Left ventricle myocardium inferior (tissue), 1 donor: Measurements from ENCODE around the gene METRN. TPM values are rescaled to one million over a fixed set of nuclear protein-coding genes. Genes with fewer than 3 reads are reported as not detected.

Experiments
- DNase-seq: peaks from one replicate; pipeline ENCODE4 v3.0.0-alpha.2; 2020
- H3K27ac ChIP-seq: fragments of 200-600 bp; replicated peaks from 2 replicates; pipeline ENCODE4 v1.8.0; 2021
- H3K27me3 ChIP-seq: fragments of 200-600 bp; 2 replicates; pipeline ENCODE4 v1.8.0; 2021; ENCODE audit warnings: low read depth
- H3K36me3 ChIP-seq: fragments of 200-600 bp; 2 replicates; pipeline ENCODE4 v1.8.0; 2021
- H3K4me1 ChIP-seq: fragments of 200-600 bp; 2 replicates; pipeline ENCODE4 v1.8.0; 2021
- H3K4me3 ChIP-seq: fragments of 200-600 bp; 2 replicates; pipeline ENCODE4 v1.8.0; 2021; ENCODE audit warnings: mild to moderate bottlenecking, moderate library complexity
- H3K9me3 ChIP-seq: fragments of 200-600 bp; replicated peaks from 2 replicates; pipeline ENCODE4 v1.8.0; 2021
- intact Hi-C: fragments of 100-400 bp; cut with micrococcal nuclease; formaldehyde crosslinking; loops from one replicate; pipeline ENCODE4 v1.11.0; 2022
- total RNA-seq: library from RNA; stranded (reverse); fragmentation: NEBNext Ultra II Directional; extraction: Animal tissue kit (Norgen Biotek cat#: 25700); gene quantifications from one replicate; pipeline ENCODE4 v1.2.1, GENCODE V29; 2021
- TF ChIP-seq, protein P1 (sequence below): fragments of 200-600 bp; IDR thresholded peaks from 2 replicates; pipeline ENCODE4 v1.8.0; 2021; ENCODE audit warnings: antibody characterized with exemption, mild to moderate bottlenecking, borderline replicate concordance
- donor health status: DM: no; HTN: yes; CAD: no; lungs with severe emphysema.

METRN gene
- total RNA-seq, 1 donor from 2014 or later = 62.5 TPM

DNA sequence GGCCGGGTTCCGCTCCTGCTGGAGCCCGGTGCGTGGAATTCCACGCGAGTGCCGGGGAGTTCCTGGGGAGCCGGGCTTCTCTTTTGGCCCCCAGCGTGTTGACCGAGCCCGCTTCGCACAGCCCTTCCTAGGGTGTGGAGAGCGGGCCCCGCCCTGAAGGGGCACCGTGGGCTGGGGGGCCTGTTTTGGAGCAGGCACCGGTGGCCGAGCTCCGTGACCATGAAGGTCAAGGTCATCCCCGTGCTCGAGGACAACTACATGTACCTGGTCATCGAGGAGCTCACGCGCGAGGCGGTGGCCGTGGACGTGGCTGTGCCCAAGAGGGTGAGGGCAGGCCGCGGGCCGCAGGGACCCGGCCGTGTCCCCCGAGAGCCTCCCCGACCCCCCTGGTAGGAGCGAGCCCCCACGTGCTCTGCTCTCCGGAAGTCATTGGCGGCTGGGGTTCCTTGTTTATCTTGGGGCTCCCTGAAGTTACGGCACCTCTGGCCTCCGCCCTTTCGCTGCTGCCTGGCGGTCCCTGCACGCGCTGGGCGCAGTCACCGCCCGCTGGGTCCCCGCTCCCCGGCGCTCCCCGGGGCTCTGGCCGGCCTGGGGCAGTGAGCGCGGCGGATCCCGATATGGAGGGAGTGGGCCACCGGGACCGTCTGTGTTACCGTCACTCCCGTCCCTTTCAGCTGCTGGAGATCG lies 12.5 kb downstream of the METRN start:
- Histone ChIP-seq H3K4me1 (peaks cover 27% of the 10 kb centered on the region), H3K9me3 (no peaks in the 10 kb centered on the region), H3K27me3 (peaks cover 26% of the 10 kb centered on the region), H3K27ac (no peak overlapping the region), H3K4me3 (peak overlapping the region; percentile 75), H3K36me3 (peaks cover 13% of the 10 kb centered on the region)
- intact Hi-C loops = no loop called here
- no peak for DNase-seq
- TF ChIP-seq, protein P1, sequence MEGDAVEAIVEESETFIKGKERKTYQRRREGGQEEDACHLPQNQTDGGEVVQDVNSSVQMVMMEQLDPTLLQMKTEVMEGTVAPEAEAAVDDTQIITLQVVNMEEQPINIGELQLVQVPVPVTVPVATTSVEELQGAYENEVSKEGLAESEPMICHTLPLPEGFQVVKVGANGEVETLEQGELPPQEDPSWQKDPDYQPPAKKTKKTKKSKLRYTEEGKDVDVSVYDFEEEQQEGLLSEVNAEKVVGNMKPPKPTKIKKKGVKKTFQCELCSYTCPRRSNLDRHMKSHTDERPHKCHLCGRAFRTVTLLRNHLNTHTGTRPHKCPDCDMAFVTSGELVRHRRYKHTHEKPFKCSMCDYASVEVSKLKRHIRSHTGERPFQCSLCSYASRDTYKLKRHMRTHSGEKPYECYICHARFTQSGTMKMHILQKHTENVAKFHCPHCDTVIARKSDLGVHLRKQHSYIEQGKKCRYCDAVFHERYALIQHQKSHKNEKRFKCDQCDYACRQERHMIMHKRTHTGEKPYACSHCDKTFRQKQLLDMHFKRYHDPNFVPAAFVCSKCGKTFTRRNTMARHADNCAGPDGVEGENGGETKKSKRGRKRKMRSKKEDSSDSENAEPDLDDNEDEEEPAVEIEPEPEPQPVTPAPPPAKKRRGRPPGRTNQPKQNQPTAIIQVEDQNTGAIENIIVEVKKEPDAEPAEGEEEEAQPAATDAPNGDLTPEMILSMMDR = no peak

DNA sequence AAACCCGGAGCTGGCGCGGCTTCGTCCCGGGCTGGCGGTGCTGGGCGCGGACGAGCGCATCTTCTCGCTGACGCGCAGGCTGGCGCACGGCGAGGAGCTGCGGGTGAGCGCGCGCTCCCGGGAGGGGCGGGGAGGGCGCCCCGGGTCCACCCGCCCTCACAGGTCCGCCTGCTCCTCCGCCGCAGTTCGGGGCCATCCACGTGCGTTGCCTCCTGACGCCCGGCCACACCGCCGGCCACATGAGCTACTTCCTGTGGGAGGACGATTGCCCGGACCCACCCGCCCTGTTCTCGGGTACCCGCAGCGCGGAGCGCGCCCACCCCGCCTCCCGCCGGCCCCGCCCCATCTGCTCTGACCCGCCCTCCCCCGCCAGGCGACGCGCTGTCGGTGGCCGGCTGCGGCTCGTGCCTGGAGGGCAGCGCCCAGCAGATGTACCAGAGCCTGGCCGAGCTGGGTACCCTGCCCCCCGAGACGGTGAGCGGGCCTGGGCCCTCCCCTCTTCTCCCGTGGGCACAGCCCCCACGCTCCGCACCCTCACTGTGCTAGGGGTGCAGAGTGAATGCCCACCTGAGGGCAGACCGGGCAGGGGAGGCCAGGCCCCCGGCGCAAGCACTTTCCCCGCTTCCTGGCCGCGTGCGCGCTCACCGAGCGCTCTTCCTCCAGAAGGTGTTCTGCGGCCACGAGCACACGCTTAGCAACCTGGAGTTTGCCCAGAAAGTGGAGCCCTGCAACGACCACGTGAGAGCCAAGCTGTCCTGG lies 13.4 kb downstream of the METRN start:
- TF ChIP-seq, protein P1 = no peak
- H3K27me3 ChIP-seq = peaks cover 26% of the 10 kb centered on the region
- peaks cover 22% of the 10 kb centered on the region for H3K36me3 ChIP-seq
- no peaks in the 10 kb centered on the region for H3K9me3 ChIP-seq
- intact Hi-C loops = no loop called here
- peak overlapping the region; percentile 75 for H3K4me3 ChIP-seq
- no peak overlapping the region for H3K27ac ChIP-seq
- peak; percentile 65 for DNase-seq
- H3K4me1 ChIP-seq = peaks cover 27% of the 10 kb centered on the region

DNA sequence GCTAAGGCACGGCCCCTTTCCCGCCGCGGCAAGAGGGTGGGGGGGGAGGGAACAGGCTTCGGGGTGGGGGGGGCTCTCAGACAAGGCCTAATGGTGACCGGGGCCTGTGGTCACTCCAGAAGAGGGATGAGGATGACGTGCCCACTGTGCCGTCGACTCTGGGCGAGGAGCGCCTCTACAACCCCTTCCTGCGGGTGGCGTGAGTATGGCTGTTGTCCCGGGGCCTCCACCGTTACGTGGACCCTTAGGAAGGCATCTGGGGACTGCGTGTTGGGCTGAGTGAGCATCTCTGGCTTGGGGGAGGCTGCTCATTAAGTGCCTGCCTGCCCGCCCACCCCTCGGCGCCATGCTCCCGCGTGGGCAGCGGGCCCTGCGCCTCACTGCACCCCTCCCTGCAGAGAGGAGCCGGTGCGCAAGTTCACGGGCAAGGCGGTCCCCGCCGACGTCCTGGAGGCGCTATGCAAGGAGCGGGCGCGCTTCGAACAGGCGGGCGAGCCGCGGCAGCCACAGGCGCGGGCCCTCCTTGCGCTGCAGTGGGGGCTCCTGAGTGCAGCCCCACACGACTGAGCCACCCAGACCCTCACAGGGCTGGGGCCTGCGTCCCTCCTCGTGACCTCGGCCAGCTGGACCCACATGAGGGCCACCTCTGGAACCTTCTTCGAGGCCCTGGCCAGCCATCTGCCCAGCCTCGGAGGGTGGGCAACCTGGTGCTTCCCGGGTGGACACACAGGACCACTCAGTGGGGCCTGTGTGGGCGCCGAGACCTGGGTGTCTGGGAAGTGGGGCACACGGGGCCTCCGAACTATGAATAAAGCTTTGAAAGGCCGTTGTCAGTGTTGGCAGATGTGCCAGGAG lies 14.2 kb downstream of the METRN start:
- Histone ChIP-seq H3K4me3 (peak overlapping the region; percentile 75), H3K4me1 (peaks cover 27% of the 10 kb centered on the region), H3K36me3 (peaks cover 30% of the 10 kb centered on the region), H3K27ac (no peak overlapping the region), H3K9me3 (no peaks in the 10 kb centered on the region), H3K27me3 (peaks cover 26% of the 10 kb centered on the region)
- no peak for DNase-seq
- TF ChIP-seq, protein P1 = no peak
- intact Hi-C loops = no loop called here

DNA sequence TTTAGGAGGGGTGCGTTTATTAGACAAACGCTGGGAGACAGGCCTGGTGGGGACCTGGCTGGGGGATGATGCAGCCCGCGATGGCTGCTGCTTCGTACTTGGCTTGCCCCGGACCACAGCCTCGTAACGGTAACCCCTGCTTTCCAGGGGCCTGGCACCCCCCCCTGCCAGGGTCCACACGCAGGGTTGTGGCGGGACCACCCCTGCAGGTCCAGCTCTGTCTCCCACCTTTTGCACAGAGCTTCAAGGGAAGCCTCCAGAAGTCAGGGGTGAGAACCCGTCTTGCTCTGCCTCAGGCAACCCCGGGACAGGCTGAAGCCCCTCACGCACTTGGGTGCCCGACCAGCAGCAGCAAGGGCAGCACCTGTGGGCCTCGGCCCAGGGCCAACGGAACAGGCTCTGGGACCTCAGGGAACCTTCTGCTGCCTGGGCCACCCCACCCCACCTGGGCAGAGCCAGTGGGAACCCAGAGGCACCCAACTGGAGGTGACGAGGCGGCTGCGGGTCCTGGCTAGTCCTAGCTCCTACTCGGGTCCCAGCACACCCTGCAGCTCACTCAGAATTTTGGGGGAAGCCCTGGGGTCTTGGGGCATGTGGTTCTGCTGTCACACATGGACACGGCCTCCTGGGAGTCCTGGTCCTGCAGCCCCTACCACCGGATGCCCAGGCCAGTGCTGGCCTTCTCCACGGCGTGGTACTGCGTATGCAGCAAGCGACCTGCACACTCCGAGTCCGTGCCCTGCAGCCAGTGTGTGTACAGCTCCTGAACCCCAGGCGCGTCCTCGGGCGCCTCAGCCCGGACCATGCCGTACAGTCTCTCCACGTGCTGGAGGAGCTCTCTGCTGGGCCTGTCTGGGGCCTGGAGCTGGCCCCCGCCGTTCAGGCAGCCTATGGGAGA lies 15.1 kb downstream of the METRN start:
- H3K9me3 ChIP-seq = no peaks in the 10 kb centered on the region
- H3K4me3 ChIP-seq = no peak overlapping the region
- peaks cover 27% of the 10 kb centered on the region for H3K4me1 ChIP-seq
- intact Hi-C loops = no loop called here
- peaks cover 39% of the 10 kb centered on the region for H3K36me3 ChIP-seq
- TF ChIP-seq, protein P1 = no peak
- H3K27me3 ChIP-seq = peaks cover 26% of the 10 kb centered on the region
- no peak for DNase-seq
- no peak overlapping the region for H3K27ac ChIP-seq
